ENCODE data around the gene KLHL11. TPM values are rescaled to one million over a fixed set of nuclear protein-coding genes. Genes with fewer than 3 reads are reported as not detected.

Gene KLHL11
- total RNA-seq, 2 experiments from 2014 or later, result 12.3 to 13.2 TPM

DNA sequence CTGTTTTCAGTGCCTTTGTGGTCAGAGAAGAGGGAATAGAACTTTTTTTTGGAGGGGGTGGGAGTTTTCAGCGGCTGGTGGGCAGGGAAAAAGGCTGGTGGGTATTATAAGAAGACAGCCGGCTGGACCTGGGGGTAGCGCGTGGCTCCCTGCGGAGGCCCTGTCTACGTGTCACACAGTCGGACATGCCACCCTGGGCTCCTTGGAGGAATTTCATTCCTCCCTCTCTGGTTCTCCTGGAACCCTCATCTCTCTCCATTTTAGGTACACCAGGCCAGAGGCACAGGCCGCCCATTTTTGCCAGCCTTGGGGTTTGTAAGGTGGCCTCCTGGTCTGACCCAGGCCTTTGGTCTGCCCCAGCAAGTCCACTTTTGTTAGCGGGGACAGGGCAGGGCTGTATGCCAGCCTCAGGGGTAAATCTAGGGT is 51.5 kb downstream of the KLHL11 start:
- ChIA-PET CTCF (interaction anchor here (1.0 kb wide), 1 partner anchor 13 kb away, joined by 3 read pairs; no protein-coding TSS in a partner anchor), POLR2A (no interaction called here)
- Mint-ChIP-seq H3K27ac (no peak overlapping the region), H3K4me1 (ENCODE audit: low read depth) (peaks cover 12% of the 10 kb centered on the region), H3K9me3 (ENCODE audit: insufficient read depth) (no peaks in the 10 kb centered on the region), H3K36me3 (ENCODE audit: low read depth) (peaks cover 2% of the 10 kb centered on the region), H3K27me3 (ENCODE audit: low read depth) (peaks cover 15% of the 10 kb centered on the region), H3K4me3 (no peak overlapping the region)
- DNase-seq (no peak), ATAC-seq (no peak)

GRCh38 chr17:41813152-41813680 is 52.0 kb downstream of the KLHL11 start:
- no peak overlapping the region for H3K27ac Mint-ChIP-seq
- H3K4me1 Mint-ChIP-seq (ENCODE audit: low read depth), result peaks cover 12% of the 10 kb centered on the region
- H3K9me3 Mint-ChIP-seq (ENCODE audit: insufficient read depth), result no peaks in the 10 kb centered on the region
- DNase-seq (no peak), ATAC-seq (no peak)
- H3K4me3 Mint-ChIP-seq, result no peak overlapping the region
- H3K27me3 Mint-ChIP-seq (ENCODE audit: low read depth), result peaks cover 15% of the 10 kb centered on the region
- POLR2A ChIA-PET, result interaction anchor here (0.7 kb wide), 1 partner anchor 124 kb away, joined by 3 read pairs; no protein-coding TSS in a partner anchor
- CTCF ChIA-PET, result interaction anchor here (2.7 kb wide), 1 partner anchor 25 kb away, joined by 9 read pairs; no protein-coding TSS in a partner anchor
- H3K36me3 Mint-ChIP-seq (ENCODE audit: low read depth), result peaks cover 2% of the 10 kb centered on the region

DNA sequence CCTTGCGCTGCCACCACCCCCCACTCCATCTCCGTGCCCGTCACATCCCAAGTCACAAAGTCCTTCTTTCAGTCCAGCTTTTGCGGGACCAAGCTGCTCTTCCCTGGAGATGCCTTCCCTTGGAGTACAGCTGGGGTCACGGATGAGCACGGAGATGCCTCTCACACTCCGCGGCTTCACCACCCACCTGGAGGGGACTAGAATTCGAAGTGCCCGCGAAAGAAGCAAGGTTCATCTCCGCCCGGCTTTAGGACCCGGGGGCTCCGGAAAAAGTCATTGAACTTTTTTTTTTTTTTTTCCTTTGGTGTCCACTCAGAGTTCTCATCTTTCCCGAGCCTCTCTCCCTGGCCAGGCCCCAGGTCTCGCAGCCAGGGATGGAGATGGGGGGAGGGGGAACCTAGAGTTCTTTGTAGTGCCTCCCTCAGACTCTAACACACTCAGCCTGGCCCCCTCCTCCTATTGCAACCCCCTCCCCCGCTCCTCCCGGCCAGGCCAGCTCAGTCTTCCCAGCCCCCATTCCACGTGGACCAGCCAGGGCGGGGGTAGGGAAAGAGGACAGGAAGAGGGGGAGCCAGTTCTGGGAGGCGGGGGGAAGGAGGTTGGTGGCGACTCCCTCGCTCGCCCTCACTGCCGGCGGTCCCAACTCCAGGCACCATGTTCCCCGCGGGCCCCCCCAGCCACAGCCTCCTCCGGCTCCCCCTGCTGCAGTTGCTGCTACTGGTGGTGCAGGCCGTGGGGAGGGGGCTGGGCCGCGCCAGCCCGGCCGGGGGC is 52.7 kb downstream of the KLHL11 start, which contains the start of gene FKBP10:
Gene FKBP10, plus strand, starts transcription at position 624 of the 771 bp plus-strand sequence. Its CDS starts 31 bp downstream, at position 655.
- DNase-seq (peak; percentile 46), ATAC-seq (peak; percentile 9)
- peaks cover 12% of the 10 kb centered on the region for H3K4me1 Mint-ChIP-seq (ENCODE audit: low read depth)
- peak within 1 kb of the TSS; percentile 69 for H3K4me3 Mint-ChIP-seq
- ChIA-PET CTCF (interaction anchor here (0.9 to 2.7 kb wide), 7 partner anchors 9 to 75 kb away, joined by 3 to 14 read pairs (median 8); partner anchors contain the start of genes JUP and KLHL11), POLR2A (interaction anchor here (0.6 to 0.7 kb wide), 2 partner anchors 106 to 123 kb away, joined by 3 read pairs; partner anchors contain the start of gene ACLY)
- no peaks in the 10 kb centered on the region for H3K9me3 Mint-ChIP-seq (ENCODE audit: insufficient read depth)
- H3K27ac Mint-ChIP-seq, result peak within 1 kb of the TSS; percentile 55
- peaks cover 2% of the 10 kb centered on the region for H3K36me3 Mint-ChIP-seq (ENCODE audit: low read depth)
- peaks cover 15% of the 10 kb centered on the region for H3K27me3 Mint-ChIP-seq (ENCODE audit: low read depth)

- no peaks in the 10 kb centered on the region for H3K9me3 Mint-ChIP-seq (ENCODE audit: insufficient read depth)
- H3K27ac Mint-ChIP-seq, result peak within 1 kb of the TSS; percentile 55
- ATAC-seq (peak; percentile 94), DNase-seq (peak; percentile 80)
- peaks cover 15% of the 10 kb centered on the region for H3K27me3 Mint-ChIP-seq (ENCODE audit: low read depth)
- peaks cover 2% of the 10 kb centered on the region for H3K36me3 Mint-ChIP-seq (ENCODE audit: low read depth)
- H3K4me1 Mint-ChIP-seq (ENCODE audit: low read depth), result peaks cover 12% of the 10 kb centered on the region
- CTCF ChIA-PET, result interaction anchor here (0.7 to 2.7 kb wide), 20 partner anchors 8 to 245 kb away, joined by 3 to 15 read pairs (median 4); partner anchors contain the start of genes CNP, JUP, KLHL10 and KLHL11
- POLR2A ChIA-PET, result interaction anchor here (0.6 to 2.3 kb wide), 5 partner anchors 9 to 123 kb away, joined by 3 to 5 read pairs (median 4); partner anchors contain the start of gene ACLY
- peak within 1 kb of the TSS; percentile 72 for H3K4me3 Mint-ChIP-seq
These were observed 53.5 kb downstream of the KLHL11 start, which contains the start of gene P3H4 for GRCh38 chr17:41811549-41812380. TSS of gene P3H4 (minus strand) at chr17:41811949. CDS start at chr17:41811915, 34 bp downstream.

DNA sequence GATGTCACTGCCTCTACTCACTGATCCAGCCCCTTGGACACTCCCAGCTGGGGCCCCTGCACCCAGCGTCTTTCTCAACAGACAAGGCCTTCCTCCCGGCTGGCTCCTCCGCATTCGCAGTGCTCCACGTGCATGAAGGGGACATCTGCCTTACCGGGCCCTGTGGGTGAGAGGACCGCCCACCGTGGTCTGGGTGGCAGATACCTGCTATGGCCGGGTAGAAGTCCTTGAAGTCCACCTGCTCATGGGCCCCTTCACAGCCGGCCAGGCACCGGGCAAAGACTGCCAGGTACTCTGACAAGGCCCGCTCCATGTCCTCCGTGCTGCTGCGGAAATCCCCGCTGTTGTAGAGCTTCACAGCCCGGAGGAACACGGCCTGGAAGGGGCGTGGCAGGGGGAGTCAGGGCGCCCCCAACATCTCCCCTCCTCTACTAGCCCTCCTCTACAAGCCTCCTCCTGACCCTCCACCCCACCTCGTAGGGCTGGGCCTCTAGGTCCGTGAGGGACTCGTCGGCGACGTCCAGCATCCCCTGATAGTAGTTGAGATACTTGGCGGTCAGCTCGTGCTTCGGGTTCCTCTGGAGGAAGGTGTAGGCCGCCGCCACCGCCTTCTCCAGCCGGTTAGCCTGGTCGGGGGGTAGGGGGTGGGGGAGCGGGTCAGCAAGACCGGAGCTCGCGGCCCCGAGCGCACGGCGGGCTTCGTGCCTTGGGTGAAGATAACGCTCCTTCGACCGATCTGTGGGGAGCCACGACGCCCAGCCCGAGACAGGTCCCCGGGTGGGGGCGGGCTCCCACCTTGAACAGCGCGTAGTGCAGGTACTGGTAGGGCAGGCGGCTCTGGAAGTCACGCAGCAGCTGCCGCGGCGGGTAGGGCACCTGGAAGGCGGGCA is 54.3 kb downstream of the KLHL11 start:
- CTCF ChIA-PET, result interaction anchor here (0.8 to 2.7 kb wide), 19 partner anchors 9 to 156 kb away, joined by 3 to 15 read pairs (median 4); partner anchors contain the start of genes CNP, JUP, KLHL10 and KLHL11
- DNase-seq (no peak), ATAC-seq (peak; percentile 49)
- H3K27ac Mint-ChIP-seq, result no peak overlapping the region
- peaks cover 15% of the 10 kb centered on the region for H3K27me3 Mint-ChIP-seq (ENCODE audit: low read depth)
- H3K36me3 Mint-ChIP-seq (ENCODE audit: low read depth), result peaks cover 2% of the 10 kb centered on the region
- no peaks in the 10 kb centered on the region for H3K9me3 Mint-ChIP-seq (ENCODE audit: insufficient read depth)
- H3K4me3 Mint-ChIP-seq, result peak overlapping the region; percentile 66
- peaks cover 12% of the 10 kb centered on the region for H3K4me1 Mint-ChIP-seq (ENCODE audit: low read depth)
- POLR2A ChIA-PET, result interaction anchor here (0.6 to 2.3 kb wide), 5 partner anchors 9 to 123 kb away, joined by 3 to 5 read pairs (median 4); no protein-coding TSS in a partner anchor

DNA sequence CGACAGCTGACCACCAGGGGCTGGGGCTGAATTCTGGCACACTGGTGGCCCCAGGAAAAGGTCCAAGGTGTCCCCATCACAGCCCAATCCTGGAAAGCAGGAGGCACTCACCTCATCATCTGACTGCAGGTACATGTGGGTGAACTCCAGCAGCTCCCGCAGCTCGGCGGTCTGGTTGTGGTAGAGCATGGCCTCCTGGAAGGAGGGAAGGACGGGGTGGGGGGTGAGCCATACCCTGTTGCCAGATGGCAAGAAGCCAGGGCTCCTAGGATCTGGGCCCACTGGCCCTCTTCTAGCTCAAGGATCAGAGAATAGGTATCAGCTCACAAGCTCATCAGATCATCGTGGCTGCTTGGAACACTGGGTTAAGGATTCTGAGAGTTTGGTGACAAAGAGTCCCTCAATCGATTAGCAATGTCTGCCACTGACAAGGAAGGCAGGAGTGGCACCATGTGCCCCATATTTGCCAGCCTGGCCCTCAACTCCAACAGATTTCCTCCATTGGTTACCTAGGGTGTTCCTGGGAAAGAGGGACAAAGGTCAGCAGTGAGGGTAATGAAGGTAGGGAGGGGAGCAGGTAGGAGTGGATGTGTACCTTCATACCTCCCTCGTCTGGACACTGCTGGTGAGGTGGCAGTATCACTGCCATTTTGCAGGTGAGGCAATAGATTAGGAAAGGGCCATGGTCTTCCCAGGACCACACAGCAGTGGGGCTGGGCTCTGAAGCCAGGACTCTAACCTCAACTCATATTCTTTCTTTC is 58.4 kb downstream of the KLHL11 start:
- ChIA-PET POLR2A (no interaction called here), CTCF (no interaction called here)
- Mint-ChIP-seq H3K9me3 (ENCODE audit: insufficient read depth) (no peaks in the 10 kb centered on the region), H3K4me3 (no peak overlapping the region), H3K27me3 (ENCODE audit: low read depth) (peaks cover 5% of the 10 kb centered on the region), H3K4me1 (ENCODE audit: low read depth) (peaks cover 4% of the 10 kb centered on the region), H3K27ac (no peak overlapping the region), H3K36me3 (ENCODE audit: low read depth) (peaks cover 2% of the 10 kb centered on the region)
- ATAC-seq (no peak), DNase-seq (no peak)

Other genes with a start within 250 kb of the KLHL11 start
- gene KRT17, start 240.8 kb downstream of the KLHL11 start, total RNA-seq, result not detected
- 100 to 1,000 TPM; 661 to 670 TPM for gene EIF1, start 176.5 kb downstream of the KLHL11 start, total RNA-seq
- gene GAST, start 153.1 kb downstream of the KLHL11 start, total RNA-seq, result not detected
- under 1 TPM; 0.08 to 0.11 TPM for gene HAP1, start 130.8 kb downstream of the KLHL11 start, total RNA-seq
- gene JUP, start 78.7 kb downstream of the KLHL11 start, total RNA-seq, result 1 to 10 TPM; 5.2 to 6.0 TPM
- gene P3H4, start 53.5 kb downstream of the KLHL11 start, total RNA-seq, result 1 to 10 TPM; 2.7 to 3.5 TPM
- not detected for gene FKBP10, start 52.4 kb downstream of the KLHL11 start, total RNA-seq
- 10 to 100 TPM; 15.7 to 17.8 TPM for gene NT5C3B, start 29.2 kb downstream of the KLHL11 start, total RNA-seq
- not detected for gene KLHL10, start 27.6 kb downstream of the KLHL11 start, total RNA-seq
- 100 to 1,000 TPM; 177 to 185 TPM for gene ACLY, start 53.5 kb upstream of the KLHL11 start, total RNA-seq
- under 1 TPM; 0.89 to 0.97 TPM for gene ODAD4, start 65.2 kb upstream of the KLHL11 start, total RNA-seq
- gene CNP, start 101.4 kb upstream of the KLHL11 start, total RNA-seq, result 10 to 100 TPM; 93.4 to 94.6 TPM
- gene DNAJC7, start 152.0 kb upstream of the KLHL11 start, total RNA-seq, result 10 to 100 TPM; 86.1 to 99.8 TPM
- 10 to 100 TPM; 25.7 to 26.2 TPM for gene NKIRAS2, start 154.7 kb upstream of the KLHL11 start, total RNA-seq
- under 1 TPM; 0.16 to 0.24 TPM for gene C17orf113, start 185.2 kb upstream of the KLHL11 start, total RNA-seq
- under 1 TPM; 0.23 to 0.47 TPM for gene ZNF385C, start 233.1 kb upstream of the KLHL11 start, total RNA-seq
- gene DHX58, start 247.3 kb upstream of the KLHL11 start, total RNA-seq, result 10 to 100 TPM; 71.9 to 72.9 TPM